Activated naive CD4-positive, alpha-beta T cell (primary cell): ENCODE results near the gene IFFO2.

Experiments
- DNase-seq, 4 experiments: peaks; one replicate each; lab custom pipeline; 2025; lab: John Stamatoyannopoulos, UW

The IFFO2 gene

DNA sequence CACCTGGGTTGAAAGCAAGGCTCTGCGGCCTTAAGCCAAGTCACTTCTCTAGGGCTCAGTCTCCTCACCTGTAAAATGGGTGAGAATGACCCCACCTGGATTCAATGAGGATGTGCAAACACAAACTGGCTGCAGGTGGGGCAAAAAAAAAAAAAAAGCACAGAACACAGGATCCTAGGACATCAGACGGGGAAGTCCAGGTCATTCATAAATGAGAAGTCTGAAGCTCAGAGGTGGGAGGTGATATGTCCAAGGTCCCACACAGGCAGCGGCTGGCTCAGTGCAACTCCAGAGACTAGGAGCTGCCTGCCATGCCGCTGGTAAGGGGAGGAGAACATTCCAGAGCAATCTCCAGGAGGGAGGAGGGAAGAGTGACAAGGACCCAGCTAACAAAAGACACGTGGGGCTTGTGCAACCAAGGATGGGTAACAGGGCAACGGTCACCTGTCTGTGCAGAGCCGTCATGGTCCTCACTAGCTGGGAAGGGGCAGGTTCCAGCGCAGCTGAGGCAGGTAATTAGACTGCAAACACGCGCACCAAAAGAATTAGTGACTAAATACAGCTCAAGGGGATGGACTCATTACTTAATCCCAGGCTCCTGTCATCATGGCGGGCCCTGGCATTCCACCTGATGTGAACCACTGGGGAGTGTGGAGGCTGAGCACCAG lies 19.5 kb downstream of the IFFO2 start:
- DNase-seq, result no peak

DNA sequence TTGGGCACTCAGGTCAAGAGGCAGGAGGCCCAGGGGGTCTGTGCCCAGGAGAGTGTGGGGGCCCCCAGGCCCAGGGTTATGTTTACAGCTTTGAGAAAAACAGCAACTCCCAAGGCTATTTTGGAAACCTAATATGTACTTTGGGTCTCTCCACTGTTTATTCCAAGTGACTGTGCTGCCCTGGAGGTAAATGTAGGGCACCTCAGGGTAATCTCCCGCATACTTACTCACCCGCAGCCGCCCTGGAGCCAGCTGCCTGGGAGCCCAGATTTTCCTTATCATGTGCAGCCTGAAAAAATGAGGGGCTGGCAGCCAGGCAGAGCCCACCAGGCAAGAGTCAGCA lies 20.0 kb downstream of the IFFO2 start:
- no peak for DNase-seq

DNA sequence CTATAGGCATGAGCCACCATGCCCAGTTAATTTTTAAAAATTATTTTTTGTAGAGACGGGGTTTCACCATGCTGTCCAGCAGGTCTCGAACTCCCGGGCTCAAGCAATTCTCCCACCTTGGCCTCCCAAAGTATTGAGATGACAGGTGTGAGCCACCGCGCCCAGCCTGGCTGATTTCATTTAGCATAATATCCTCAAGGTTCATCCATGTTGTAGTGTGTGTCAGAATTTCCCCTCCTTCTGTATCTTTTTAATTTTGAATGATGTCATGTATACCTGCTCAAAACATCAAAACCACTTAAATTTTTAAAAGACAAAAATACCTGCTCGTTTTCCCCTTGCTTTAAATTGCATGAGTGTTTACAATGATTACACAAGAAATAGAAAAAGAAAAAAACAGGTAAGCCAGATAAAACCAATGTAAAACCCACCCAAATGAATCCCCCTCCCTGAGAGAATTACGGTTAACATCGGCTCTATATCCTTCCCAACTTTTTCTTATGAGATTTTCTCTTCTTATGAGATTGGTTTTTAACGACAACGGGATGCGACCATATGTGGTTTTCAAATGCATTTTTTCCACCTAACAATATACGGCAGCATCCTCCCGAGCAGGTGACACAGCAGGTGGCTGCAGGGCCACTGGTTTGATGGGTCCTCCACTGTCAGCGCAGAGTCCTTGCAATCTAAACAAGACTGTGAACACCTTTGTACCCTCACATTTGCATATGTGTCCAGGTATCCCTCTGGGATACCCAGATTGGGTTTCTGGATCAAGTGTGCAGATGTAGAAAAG lies 22.1 kb downstream of the IFFO2 start:
- DNase-seq, result no peak

DNA sequence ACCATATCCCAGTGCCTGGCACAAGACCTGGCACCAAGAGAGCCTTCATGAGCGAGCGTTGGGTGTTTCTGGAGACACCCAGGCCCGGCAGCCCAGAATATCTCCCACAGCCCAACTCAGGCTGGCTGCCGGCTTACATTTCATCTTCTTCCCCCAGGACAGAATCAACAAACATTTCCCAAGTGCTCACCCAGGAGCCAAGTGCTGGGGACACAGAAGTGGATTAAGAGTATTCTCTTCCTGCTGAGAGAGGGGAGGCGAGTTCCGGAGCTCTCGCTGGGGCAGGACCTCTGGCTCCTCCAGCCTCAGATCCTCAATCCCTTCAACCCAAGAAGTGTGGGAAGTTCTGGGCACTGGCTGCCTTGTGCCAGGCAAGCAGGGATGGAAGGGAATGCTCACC lies 23.6 kb downstream of the IFFO2 start:
- no peak for DNase-seq

DNA sequence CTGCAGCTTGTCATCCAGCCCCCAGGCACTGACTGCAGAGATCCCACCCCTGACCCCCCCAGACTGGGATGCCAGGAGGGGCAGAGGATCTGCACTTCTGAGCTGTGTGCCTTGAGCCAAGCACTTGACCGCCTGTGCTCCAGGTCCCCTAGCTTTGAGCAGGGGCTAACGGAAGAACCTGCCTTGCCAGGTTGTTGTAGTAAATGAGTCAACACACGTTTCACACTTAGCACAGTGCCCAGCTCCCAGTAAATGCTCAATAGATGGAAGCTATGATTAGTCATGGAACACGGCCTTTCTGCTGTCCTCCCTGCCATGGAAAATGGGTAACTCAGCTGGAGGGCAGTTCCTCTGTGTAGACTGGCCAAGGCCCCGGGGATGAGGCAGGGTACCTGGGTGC lies 24.1 kb downstream of the IFFO2 start:
- DNase-seq, result no peak

DNA sequence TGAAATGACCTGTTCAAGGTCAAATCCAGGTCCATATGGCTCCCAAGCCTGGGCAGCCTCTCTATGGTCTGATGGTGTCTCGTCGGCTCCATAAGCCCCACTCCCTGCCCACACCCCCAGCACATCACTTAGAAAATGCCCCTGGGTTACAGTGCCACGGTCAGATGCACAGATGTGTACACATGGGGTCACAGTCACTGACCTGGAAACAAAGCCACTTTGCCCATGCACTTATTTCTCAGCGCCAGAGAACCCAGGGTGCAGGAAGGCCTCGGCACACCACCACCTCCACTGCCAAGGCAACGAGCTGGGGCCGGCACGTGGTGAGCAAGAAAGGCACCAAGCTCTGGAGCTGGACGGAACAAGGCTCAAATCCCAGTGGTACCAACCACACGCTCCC lies 24.7 kb downstream of the IFFO2 start:
- DNase-seq, result no peak

DNA sequence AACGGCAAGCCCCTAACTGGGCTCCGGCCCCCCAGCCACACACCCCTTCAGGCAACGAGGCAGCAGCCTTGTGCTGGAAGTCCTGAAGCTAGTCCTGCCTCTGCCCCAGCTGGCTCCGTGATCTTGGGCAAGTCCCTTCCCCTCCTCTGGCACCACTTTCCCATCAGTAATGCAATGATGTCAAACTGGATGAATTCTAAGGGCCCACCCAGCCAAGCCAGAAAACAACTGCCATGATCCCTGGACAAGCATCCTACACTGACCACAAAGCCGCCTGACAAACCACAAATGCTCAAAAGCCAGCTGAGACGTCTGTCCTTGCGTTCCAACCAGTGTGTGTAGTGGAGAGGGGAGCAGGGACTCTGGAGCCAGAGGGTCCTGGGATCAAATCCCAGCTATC lies 26.8 kb downstream of the IFFO2 start:
- no peak for DNase-seq

DNA sequence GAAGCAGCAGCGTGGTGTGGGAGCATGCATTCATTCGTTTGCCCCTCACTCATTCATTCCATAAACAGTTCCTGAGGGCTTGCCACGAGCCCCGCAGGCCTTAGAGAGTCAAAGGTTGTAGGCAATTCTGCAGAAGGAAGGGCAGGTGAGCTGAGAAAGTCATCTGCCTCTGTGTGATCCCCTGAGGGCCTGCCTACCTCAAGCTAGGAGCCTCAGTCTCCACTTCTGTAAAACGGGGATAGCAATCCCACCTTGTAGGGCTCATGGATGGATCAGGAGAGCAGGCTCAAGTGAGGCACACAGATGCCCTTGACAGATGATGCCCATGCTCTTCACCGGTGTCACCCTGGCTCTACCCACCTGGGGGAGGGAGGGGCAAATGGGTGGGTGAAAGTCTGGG lies 27.5 kb downstream of the IFFO2 start:
- DNase-seq, result no peak

DNA sequence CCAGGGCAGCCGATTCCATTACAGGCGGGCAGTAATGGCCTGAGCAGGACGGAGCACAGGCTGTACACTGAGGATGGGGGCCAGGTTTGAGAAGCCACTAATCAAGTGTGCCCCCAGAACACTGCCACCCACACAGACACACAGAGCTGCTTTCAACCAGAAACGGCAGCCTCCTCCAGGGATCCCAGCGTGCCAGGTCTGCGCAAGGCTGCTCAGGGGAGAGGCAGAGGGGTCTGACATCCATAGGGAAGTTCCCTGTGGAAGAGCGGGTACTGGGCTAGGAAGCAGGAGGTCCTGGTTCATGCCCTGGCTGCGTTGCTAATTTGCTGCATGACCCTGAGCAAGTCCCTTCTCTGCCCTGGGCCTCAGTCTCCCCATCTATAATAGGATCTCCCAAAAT lies 28.1 kb downstream of the IFFO2 start:
- no peak for DNase-seq

DNA sequence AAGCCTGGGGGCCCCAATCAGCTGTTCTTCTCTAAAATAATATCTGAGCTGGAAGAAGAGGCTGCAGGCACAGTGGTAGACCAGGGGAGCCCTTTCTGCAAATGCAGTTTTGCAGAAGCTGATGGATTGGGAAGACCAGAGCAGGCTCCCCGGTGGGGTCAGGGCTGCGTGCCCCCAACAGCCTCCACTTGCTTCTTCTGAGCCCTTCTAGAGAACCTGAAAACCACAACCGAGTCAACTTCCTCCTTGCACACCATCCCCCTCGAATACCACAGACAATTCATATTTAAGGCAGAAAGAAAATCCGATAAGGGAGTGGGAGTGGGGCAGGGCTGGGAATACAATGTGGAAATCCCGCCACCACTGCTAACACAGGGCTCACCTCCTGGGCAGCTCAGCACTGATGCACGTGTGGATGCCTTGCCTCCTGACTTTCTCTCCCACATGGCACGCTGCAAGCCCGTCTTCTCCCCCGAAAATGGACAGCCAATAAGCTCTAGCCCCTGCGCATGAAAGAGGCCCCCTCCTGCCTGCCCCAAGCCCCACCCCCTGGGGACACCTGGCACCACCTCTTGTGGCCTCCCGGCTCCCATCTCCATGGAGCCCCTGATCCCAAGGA lies 28.7 kb downstream of the IFFO2 start:
- DNase-seq, result peak in 1 of 4 experiments; percentile 22

DNA sequence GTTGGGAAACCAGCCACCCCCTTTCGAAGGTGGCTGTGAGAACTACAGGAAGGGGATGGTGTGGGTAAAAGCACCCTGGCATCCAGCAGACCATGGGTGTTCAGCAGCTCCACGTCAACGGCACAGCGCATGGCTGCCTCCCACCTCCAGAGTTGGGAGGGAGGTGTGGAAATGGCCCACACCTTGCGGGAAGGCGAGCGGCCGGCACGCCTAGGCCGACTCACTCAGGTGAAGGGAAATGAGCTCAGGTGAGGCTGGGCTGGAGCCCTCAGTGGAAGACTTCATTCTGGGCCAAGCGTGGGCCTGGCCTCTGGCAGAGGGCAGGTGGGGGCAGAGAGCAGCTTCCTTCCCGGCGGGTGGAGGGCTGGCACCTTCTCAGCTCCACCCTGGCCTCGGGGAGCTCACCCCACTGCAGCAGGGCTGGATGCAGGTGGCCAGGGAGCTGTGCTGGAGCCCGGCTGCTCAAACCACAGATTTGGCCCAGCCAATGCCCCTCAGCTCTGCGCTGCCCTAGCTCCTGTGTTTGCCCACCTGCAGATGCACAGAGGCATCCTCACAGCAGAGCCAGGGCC lies 29.3 kb downstream of the IFFO2 start:
- DNase-seq, result no peak

DNA sequence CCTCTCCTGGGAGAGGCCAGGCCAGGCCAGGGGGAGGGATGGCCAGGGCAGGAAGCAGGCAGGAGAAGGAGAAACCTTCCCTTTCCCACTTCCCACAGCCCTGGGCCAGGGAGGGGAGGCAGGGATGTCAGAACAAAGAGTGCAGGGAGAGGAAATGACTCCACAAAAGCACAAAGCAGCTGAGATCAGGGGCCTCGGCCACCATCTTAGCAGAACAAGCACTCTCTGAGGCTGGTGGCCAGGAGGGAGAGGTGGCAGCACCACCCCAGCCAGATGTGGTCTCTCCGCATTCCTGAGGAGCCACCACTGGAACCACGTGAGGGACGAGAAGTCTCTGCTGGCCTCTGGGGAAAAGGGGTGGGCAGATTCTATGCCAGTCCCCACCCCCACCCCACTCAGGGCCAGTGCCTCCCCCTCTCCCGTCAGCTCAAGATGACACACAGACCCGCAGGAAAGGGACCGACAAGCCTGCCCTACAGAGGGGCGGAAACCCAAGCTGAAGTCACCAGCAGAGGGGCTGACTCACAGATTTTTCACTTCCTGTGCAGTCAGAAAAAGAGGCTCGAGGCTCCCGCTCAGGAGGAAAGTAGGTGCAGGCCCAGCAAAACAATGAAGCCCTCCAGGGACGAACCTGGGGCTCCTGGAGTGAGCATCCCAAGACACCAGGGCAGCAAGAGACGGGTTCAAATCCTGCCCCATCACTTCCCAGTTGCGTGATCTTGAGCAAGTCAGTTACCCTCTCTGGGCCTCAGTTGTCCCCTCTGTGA lies 30.0 kb downstream of the IFFO2 start:
- peak; percentile 48 to 69 (median 57) for DNase-seq

DNA sequence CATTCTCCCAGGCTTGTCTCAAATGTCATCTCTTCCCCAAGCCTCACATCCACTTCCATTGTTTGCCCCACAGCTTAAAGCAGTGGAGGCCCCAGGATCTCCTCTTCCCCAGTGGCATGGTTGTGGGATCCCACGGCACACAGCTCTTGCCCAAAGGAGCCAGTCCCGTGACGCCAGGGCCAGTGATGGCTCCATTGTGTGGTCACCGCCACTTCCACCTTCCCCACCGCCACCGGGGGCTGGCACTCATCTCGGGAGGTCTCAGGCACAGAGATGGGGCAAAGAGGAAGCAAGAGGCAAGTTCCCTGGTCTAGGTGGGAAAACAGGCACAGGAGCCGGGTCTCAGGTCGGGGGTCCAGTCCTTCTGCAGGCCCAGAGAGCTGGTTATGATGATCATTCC lies 31.2 kb downstream of the IFFO2 start:
- DNase-seq, result no peak

DNA sequence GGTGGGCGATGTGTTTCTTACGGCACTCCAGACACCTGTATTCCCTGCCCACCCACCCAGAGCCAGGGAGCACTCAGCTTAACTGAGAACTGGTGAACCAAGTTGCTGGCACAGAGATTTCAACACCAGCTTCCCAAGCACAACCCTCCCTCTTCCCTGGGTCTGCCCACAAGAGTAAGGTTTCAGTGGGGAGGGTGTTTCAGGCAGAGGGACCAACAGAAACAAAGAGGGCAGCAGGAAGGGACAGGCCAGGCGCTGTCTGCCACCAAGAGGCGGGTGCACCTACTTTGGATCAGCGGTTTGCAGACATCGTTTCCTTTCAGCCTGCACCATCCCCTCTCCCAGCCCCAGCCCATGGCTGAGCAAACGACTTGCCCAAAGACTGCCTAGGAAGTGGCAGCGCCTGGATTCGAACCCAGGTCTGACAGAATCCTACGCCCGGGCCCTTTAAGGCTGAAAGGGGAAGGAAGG lies 32.2 kb downstream of the IFFO2 start:
- no peak for DNase-seq

DNA sequence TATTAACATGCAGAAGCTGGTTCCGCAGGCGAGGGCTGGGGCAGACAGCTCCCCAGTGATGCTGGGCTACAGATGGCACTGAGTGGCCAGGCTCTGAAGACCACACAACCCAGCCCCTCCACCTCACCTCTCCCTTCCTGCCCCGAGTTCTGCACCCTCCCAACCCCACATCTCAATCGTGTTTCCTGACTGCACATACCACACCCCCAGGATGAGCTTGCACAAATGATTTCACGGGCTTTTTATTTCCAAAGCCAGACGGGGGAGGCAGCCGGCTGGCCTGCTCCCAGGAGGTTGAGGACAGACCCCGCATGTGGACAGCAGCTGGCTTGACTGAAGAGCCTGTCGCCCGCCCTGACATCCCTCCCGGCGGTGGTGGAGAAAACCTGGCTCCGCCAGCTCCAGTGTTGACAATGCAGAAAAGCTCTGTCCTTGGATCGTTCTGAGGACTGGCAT lies 32.7 kb downstream of the IFFO2 start:
- DNase-seq, result no peak

DNA sequence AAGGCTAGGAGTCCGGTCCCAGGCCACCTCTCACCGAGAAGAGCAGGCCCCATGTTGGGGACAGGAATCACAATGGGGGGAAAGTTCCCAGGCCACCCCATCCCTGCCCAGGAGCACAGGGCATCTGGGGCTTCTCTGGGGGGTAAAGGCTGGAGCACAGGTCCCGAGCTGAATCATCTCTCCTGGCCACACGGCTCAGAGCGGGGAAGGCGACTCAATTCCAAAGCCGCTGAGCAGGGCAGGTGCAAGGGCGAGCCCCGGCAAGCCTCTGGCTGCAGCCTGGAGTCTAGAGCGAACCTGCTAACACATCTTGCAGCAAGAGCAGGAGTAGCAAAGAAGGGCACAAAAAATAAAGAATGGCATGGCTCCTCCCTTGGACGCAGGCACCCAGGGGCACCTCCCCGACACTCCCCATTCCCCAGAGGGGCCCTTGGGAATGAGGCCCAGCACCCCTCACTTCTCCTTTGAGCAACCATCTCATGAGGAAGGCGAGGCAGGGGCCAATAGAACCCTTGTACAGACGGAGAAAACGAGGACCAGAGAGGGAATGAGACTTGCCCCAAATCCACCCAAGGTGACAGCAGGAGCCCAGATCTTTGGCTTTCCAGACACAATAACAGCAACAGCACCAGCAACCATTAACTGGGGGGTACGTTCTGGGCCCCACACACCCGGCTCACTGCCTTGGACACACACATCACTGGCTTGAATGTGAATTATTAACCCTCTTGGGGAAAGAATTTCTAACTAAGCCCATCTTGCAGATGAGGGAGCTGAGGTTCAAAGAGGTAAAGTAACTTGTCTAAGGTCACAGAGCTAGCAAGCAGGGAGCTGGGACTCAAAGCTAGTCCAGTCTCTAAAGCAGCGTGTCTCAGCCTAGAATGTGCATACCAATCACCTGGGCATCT lies 33.4 kb downstream of the IFFO2 start:
- no peak for DNase-seq

DNA sequence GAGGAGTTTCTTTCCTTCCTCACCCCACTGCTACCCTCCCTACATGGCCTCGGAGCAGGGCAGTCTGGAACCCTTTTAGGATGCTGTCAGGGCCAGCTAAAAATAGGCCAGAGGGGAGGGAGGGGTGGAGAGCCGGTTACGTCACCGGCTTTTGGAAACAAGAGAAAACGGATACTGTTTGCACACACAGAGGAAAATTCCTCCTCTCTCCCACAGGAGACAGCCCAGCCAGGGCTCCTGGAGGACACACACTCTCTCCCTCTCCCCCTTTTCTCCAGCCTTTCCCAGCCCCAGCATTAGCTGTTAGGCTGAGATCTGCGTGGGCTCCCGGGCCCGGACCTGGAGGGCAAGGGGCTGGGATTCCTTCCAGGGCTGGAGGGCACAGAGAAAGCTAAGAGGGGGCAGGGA lies 34.2 kb downstream of the IFFO2 start:
- DNase-seq, result no peak

DNA sequence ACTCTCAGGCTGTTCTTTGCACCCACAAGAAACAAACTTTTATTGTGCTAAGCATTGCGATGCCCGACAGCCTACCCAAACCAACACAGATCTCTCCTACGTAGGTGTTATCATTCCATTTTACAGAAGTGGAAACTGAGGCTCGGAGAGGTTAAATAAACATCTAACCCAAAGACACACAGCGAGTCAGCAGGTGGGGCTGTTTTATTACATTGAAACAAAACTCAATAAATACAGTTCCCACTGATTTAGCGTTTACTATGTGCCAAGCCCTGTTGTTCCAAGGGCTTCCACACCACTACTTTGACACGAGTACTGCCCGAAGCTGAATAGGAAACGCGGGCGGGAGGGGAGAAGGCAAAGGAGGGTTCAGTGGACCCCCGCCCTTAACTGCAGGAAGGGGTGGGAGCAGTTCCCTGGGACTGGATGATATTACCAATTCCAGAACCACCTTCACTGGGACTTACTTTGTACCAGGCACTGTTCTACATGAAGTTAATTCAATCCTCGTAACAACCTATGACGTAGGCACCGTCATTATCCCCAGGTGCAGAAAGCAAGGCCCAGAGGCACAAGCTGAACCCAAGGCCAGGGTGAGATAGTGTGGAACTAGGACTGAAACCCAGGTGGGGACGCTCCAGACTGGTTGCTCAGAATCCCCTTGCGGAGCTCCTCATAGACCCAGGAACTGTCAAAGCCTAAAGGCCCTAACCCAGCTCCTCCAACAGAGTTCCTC lies 34.8 kb downstream of the IFFO2 start:
- DNase-seq, result no peak

DNA sequence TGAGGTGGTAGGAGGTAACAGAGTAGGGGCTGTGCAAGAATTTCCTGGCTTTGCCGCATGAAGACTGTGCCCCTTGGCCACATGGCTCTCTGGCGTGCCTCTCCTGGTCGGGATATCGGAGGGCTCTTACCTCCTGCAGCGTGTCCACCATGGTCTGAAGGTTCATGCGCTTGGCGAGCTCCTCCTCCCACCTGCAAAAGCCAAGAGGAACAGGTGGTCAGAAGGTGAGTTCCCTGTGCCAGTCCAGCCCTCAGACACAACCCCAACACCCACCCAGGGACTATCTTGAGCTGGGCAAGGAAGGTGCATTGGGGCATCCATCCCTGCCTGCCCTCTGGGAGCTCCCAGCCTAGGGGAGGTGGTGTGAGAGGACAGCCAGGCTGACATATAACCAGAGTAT lies 35.5 kb downstream of the IFFO2 start:
- DNase-seq, result no peak

DNA sequence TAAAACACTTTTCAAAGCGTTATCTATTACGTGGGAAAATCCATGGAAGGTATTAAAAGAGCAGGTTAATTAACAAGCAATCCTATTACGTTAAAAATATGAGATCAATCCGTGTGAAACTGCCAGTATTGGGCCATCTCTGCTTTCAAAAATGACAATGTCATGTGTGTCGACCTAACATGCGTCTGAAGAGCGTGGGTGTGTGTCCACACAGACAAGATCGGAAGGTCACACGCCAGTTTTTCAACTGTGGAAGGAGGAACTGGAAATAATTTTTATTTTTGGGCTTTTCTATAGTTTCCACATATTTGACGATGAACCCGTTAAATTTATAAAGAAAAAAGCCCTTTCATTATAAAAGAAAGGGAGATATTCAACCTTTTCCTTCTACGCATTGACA lies 36.5 kb downstream of the IFFO2 start:
- DNase-seq, result no peak
